Memory B cell (primary cell): ENCODE results near the gene C5orf15.

Experiments
- ATAC-seq: fragments of 150-1000 bp; cut with Tn5 transposase; 2 replicates; pipeline ENCODE4 v1.10.0; 2021; ENCODE audit warnings: low read depth, mild to moderate bottlenecking, moderate library complexity
- DNase-seq, 2 donors: peaks; one replicate each; pipeline ENCODE4 v3.0.0; 2022; ENCODE audit warnings: low spot score in 2 of 2
- H3K27ac Mint-ChIP-seq: one replicate; pipeline ENCODE4 v1.8.0; 2022; ENCODE audit warnings: mild to moderate bottlenecking, moderate library complexity, mixed read lengths
- H3K27me3 Mint-ChIP-seq: one replicate; pipeline ENCODE4 v1.8.0; 2022; ENCODE audit warnings: mixed read lengths
- H3K36me3 Mint-ChIP-seq: one replicate; pipeline ENCODE4 v1.8.0; 2022; ENCODE audit warnings: mild to moderate bottlenecking, mixed read lengths
- H3K4me1 Mint-ChIP-seq: one replicate; pipeline ENCODE4 v1.8.0; 2022; ENCODE audit warnings: mixed read lengths
- H3K4me3 Mint-ChIP-seq: one replicate; pipeline ENCODE4 v1.8.0; 2022; ENCODE audit warnings: mild to moderate bottlenecking, moderate library complexity, mixed read lengths
- H3K9me3 Mint-ChIP-seq: one replicate; pipeline ENCODE4 v1.8.0; 2022; ENCODE audit warnings: mixed read lengths

The C5orf15 gene

GRCh38 chr5:133998807-133999206, 30.4 kb upstream of the C5orf15 start:
- DNase-seq (no peak), ATAC-seq (no peak)
- H3K4me1 Mint-ChIP-seq = peaks cover 53% of the 10 kb centered on the region
- no peaks in the 10 kb centered on the region for H3K36me3 Mint-ChIP-seq
- H3K4me3 Mint-ChIP-seq = no peak overlapping the region
- H3K27ac Mint-ChIP-seq = no peak overlapping the region
- no peaks in the 10 kb centered on the region for H3K27me3 Mint-ChIP-seq
- H3K9me3 Mint-ChIP-seq = no peaks in the 10 kb centered on the region

DNA sequence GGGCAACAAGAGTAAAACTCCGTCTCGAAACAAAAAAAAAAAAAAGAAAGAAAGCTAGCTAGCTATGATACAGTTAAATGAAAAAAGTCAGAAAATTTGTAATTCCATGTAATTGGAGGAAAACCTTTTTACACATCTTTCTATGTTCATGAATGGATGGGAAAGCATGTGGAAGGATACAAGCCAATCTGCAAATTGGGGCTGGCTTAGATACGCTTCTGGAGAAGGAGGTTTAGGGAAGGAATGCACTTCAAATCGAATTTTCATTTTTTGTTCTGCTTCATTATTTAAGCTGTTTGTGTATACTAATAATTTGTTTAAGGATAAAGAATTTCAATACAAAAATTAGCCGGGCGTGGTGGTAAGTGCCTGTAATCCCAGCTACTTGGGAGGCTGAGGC, 29.6 kb upstream of the C5orf15 start:
- H3K27me3 Mint-ChIP-seq = no peaks in the 10 kb centered on the region
- H3K4me1 Mint-ChIP-seq = peaks cover 53% of the 10 kb centered on the region
- H3K9me3 Mint-ChIP-seq = no peaks in the 10 kb centered on the region
- no peak overlapping the region for H3K27ac Mint-ChIP-seq
- ATAC-seq (no peak), DNase-seq (no peak)
- no peaks in the 10 kb centered on the region for H3K36me3 Mint-ChIP-seq
- no peak overlapping the region for H3K4me3 Mint-ChIP-seq

GRCh38 chr5:133996683-133997252, 28.3 kb upstream of the C5orf15 start:
- peaks cover 2% of the 10 kb centered on the region for H3K36me3 Mint-ChIP-seq
- H3K27ac Mint-ChIP-seq = no peak overlapping the region
- DNase-seq = no peak
- no peak overlapping the region for H3K4me3 Mint-ChIP-seq
- H3K9me3 Mint-ChIP-seq = no peaks in the 10 kb centered on the region
- no peaks in the 10 kb centered on the region for H3K27me3 Mint-ChIP-seq
- peaks cover 49% of the 10 kb centered on the region for H3K4me1 Mint-ChIP-seq
- peak; percentile 41 for ATAC-seq

DNA sequence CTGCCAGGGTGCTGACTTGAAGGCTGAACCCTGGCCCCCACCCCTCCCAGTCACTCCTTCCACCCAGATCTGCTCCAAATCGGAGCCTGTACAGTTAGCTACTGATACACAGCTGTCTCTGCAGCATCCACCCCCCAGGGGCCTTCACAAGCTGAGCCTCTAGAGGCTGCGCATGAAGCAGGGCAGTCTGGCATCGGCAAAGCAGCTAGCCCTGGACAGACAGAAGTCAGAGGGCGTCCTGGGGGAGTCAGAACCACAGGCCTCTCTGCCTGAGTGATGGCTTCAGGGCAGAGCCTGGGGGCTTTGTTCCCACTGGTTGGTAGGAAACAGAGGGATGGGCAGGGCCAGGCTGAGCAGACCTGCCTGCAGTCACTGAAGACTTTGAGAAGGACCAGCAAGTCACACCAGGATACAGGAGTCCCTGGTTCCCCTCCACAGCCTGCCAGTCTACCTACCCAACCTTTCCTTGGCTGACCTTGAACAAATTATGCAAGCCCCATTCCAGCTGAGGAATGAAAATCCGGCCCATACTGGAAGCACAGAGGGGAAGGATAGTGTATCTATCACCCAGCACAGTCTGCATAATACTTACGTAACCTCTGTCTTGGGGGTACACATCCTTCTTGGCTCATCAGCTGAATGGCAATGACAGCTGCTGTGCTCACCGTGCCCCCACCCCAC, 27.6 kb upstream of the C5orf15 start:
- no peak overlapping the region for H3K27ac Mint-ChIP-seq
- H3K4me3 Mint-ChIP-seq = no peak overlapping the region
- no peaks in the 10 kb centered on the region for H3K27me3 Mint-ChIP-seq
- no peaks in the 10 kb centered on the region for H3K9me3 Mint-ChIP-seq
- H3K36me3 Mint-ChIP-seq = peaks cover 2% of the 10 kb centered on the region
- no peak for DNase-seq
- no peak for ATAC-seq
- peaks cover 46% of the 10 kb centered on the region for H3K4me1 Mint-ChIP-seq

GRCh38 chr5:133995341-133995740, 26.9 kb upstream of the C5orf15 start:
- peaks cover 4% of the 10 kb centered on the region for H3K36me3 Mint-ChIP-seq
- no peak overlapping the region for H3K27ac Mint-ChIP-seq
- no peaks in the 10 kb centered on the region for H3K27me3 Mint-ChIP-seq
- no peak for ATAC-seq
- H3K4me1 Mint-ChIP-seq = peaks cover 44% of the 10 kb centered on the region
- H3K4me3 Mint-ChIP-seq = no peak overlapping the region
- H3K9me3 Mint-ChIP-seq = no peaks in the 10 kb centered on the region
- no peak for DNase-seq

- no peaks in the 10 kb centered on the region for H3K9me3 Mint-ChIP-seq
- H3K4me3 Mint-ChIP-seq = peak overlapping the region; percentile 4
- ATAC-seq = no peak
- H3K36me3 Mint-ChIP-seq = peaks cover 6% of the 10 kb centered on the region
- H3K27me3 Mint-ChIP-seq = no peaks in the 10 kb centered on the region
- H3K4me1 Mint-ChIP-seq = peaks cover 41% of the 10 kb centered on the region
- no peak for DNase-seq
- peak overlapping the region; percentile 45 for H3K27ac Mint-ChIP-seq
Measured at GRCh38 chr5:133994990-133995333, 26.5 kb upstream of the C5orf15 start.

DNA sequence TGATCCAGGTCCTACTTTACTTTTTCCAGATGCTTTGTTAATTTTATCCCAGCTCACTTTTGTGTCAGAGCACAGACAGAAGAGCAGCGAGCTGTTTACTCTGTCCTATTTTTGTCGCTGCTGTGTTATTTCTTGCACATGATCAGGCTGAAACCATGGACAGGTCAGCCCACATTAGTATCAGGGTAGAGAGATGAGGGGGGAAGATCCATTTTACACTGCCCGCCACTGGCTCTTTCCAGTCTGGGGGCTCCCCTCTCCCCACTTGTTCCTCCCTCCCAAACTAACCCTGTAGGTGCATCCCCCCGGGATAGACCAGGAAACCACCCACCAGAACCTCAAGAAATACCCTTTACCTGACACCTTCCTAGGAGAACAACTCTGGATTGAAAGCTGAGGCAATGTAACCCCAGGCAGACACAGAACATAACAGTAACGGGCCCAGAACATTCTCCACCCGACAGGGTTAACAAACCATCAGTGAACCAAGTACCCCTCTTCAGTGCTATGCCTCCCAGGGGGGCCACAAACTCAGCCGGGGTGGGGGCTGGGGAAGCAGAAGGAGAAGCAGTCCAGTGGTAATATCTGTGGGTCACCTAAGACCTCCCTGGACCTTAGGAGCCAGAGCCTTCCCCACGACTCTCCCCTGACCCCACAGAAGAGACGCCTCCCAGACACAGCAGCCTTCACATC, 26.0 kb upstream of the C5orf15 start:
- no peak for ATAC-seq
- DNase-seq = no peak
- Mint-ChIP-seq H3K9me3 (no peaks in the 10 kb centered on the region), H3K27ac (peak overlapping the region; percentile 45), H3K4me1 (peaks cover 37% of the 10 kb centered on the region), H3K27me3 (no peaks in the 10 kb centered on the region), H3K4me3 (no peak overlapping the region), H3K36me3 (peaks cover 6% of the 10 kb centered on the region)

- Mint-ChIP-seq H3K9me3 (no peaks in the 10 kb centered on the region), H3K4me1 (peaks cover 30% of the 10 kb centered on the region), H3K27me3 (no peaks in the 10 kb centered on the region), H3K27ac (no peak overlapping the region), H3K4me3 (no peak overlapping the region), H3K36me3 (peaks cover 10% of the 10 kb centered on the region)
- no peak for ATAC-seq
- no peak for DNase-seq
Measured at GRCh38 chr5:133993185-133993936, 24.9 kb upstream of the C5orf15 start.

GRCh38 chr5:133992429-133993155, 24.2 kb upstream of the C5orf15 start:
- ATAC-seq = no peak
- Mint-ChIP-seq H3K9me3 (no peaks in the 10 kb centered on the region), H3K27ac (no peak overlapping the region), H3K4me1 (peaks cover 29% of the 10 kb centered on the region), H3K4me3 (no peak overlapping the region), H3K27me3 (no peaks in the 10 kb centered on the region), H3K36me3 (peaks cover 13% of the 10 kb centered on the region)
- no peak for DNase-seq

DNA sequence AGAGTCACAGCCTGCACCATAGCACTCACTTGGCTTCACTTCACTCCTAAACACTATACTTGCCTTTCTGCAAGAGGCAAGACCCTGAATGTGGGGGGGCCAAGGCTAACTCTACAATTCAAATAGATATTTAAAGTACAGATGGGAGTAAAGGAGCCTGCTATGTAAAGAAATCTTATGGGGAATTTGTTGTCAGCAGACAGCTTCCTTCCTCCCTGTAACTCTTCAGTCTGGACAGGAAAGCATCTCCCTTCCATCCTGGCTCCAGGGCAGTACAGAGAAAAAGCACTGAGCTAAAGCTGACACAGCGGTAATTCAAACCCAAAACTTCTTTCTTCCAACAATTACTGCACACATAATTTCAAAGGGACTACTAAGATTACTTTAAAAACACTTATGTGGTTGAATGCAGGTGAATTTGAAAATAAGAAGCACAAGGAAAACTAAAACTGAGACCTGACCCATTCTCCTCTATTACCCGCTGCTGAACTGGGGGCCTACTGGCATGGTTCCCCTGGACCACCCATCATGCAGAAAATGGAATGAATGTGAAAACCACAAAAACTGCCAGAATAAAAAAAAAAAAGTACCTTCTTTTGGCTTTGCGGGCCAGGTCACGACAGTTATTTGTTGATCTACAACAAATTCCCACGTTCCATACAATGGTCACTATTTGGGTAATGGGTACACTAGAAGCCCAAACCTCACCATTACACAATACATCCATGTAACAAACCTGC, 22.9 kb upstream of the C5orf15 start:
- H3K27ac Mint-ChIP-seq = no peak overlapping the region

GRCh38 chr5:133990396-133990795, 22.0 kb upstream of the C5orf15 start:
- Mint-ChIP-seq H3K9me3 (no peaks in the 10 kb centered on the region), H3K4me1 (peaks cover 27% of the 10 kb centered on the region), H3K36me3 (peaks cover 19% of the 10 kb centered on the region), H3K27ac (no peak overlapping the region), H3K27me3 (no peaks in the 10 kb centered on the region), H3K4me3 (no peak overlapping the region)
- DNase-seq (no peak), ATAC-seq (no peak)

More for the DNA sequence above, 22.9 kb upstream of the C5orf15 start:
- ATAC-seq (no peak), DNase-seq (no peak)
- H3K4me1 Mint-ChIP-seq = peaks cover 24% of the 10 kb centered on the region
- peaks cover 15% of the 10 kb centered on the region for H3K36me3 Mint-ChIP-seq
- no peaks in the 10 kb centered on the region for H3K27me3 Mint-ChIP-seq
- no peak overlapping the region for H3K4me3 Mint-ChIP-seq
- H3K9me3 Mint-ChIP-seq = no peaks in the 10 kb centered on the region

- ATAC-seq (no peak), DNase-seq (no peak)
- Mint-ChIP-seq H3K36me3 (peaks cover 22% of the 10 kb centered on the region), H3K9me3 (no peaks in the 10 kb centered on the region), H3K4me1 (peaks cover 6% of the 10 kb centered on the region), H3K27ac (peak overlapping the region; percentile 53), H3K4me3 (no peak overlapping the region), H3K27me3 (no peaks in the 10 kb centered on the region)
Measured at GRCh38 chr5:133985540-133986180, 17.2 kb upstream of the C5orf15 start.

- no peaks in the 10 kb centered on the region for H3K9me3 Mint-ChIP-seq
- no peak overlapping the region for H3K27ac Mint-ChIP-seq
- no peak for ATAC-seq
- H3K4me3 Mint-ChIP-seq = no peak overlapping the region
- H3K27me3 Mint-ChIP-seq = no peaks in the 10 kb centered on the region
- DNase-seq = no peak
- H3K4me1 Mint-ChIP-seq = peaks cover 6% of the 10 kb centered on the region
- H3K36me3 Mint-ChIP-seq = peaks cover 14% of the 10 kb centered on the region
Measured at GRCh38 chr5:133983674-133984073, 15.2 kb upstream of the C5orf15 start.
